ENCODE results near the gene LMF1. TPM values are rescaled to one million over a fixed set of nuclear protein-coding genes. Genes with fewer than 3 reads are reported as not detected.

Gene LMF1
- polyA plus RNA-seq, 2 donors: 8.2 to 17.2 TPM

DNA sequence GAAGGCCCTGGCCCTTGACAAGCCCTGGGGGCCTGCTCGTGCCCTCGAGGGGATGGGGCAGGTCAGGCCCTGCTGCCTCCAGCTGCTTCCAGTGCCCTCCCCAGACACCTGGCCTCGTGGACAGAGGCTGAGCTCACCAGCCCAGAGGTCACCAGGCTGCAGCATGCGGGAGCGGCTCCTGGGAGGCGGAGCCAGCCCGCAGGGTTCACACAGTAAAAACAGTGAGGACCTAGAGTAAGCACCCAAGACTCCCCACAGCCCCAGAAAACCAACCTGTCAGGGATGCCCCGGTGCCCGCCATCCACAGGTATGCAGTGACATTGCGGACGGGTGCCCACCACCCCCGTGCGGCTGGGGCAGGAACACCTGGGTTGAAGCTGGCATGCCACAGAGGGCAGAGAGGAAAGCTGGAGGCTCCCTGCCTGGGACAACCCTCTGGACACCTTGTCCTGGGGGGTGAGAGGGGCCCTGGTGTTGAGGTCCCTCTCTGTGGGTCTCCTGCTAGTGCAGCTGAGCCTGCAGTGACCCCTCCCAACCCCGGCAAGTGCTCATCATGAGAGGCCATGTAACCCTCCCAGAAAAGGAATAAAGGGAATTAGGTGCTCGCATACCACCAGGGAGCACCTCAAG lies 62.1 kb downstream of the LMF1 start:
- Histone ChIP-seq H3K36me3 (ENCODE audit: control insufficient read depth in 2 of 2, insufficient read depth in 2 of 2, low read length in 1 of 2) (peaks cover 0 to 33% of the 10 kb centered on the region in 2 donors), H3K27me3 (ENCODE audit: control insufficient read depth in 1 of 2, insufficient read depth in 2 of 2, low read length in 2 of 2) (no peaks in the 10 kb centered on the region), H3K27ac (ENCODE audit: low read depth in 2 of 2, low read length in 1 of 2) (no peak overlapping the region), H3K4me1 (ENCODE audit: control insufficient read depth in 2 of 2, insufficient read depth in 2 of 2, low read length in 1 of 2) (no peaks in the 10 kb centered on the region), H3K9me3 (ENCODE audit: control insufficient read depth in 2 of 2, insufficient read depth in 1 of 2, low read depth in 1 of 2, low read length in 1 of 2) (peaks cover 0 to 12% of the 10 kb centered on the region in 2 donors), H3K4me3 (ENCODE audit: low read depth in 1 of 2, low read length in 2 of 2) (no peak overlapping the region)
- 91 to 94% methylated on average over 15 of the region's 15 CpGs for WGBS, 2 donors

GRCh38 chr16:907842-908241 lies 62.9 kb downstream of the LMF1 start:
- Histone ChIP-seq H3K27ac (ENCODE audit: low read depth in 2 of 2, low read length in 1 of 2) (no peak overlapping the region), H3K4me1 (ENCODE audit: control insufficient read depth in 2 of 2, insufficient read depth in 2 of 2, low read length in 1 of 2) (no peaks in the 10 kb centered on the region), H3K27me3 (ENCODE audit: control insufficient read depth in 1 of 2, insufficient read depth in 2 of 2, low read length in 2 of 2) (no peaks in the 10 kb centered on the region), H3K9me3 (ENCODE audit: control insufficient read depth in 2 of 2, insufficient read depth in 1 of 2, low read depth in 1 of 2, low read length in 1 of 2) (peaks cover 0 to 12% of the 10 kb centered on the region in 2 donors), H3K36me3 (ENCODE audit: control insufficient read depth in 2 of 2, insufficient read depth in 2 of 2, low read length in 1 of 2) (peaks cover 0 to 29% of the 10 kb centered on the region in 2 donors), H3K4me3 (ENCODE audit: low read depth in 1 of 2, low read length in 2 of 2) (no peak overlapping the region)
- WGBS, 2 donors: 95 to 96% methylated on average over 7 of the region's 7 CpGs

DNA sequence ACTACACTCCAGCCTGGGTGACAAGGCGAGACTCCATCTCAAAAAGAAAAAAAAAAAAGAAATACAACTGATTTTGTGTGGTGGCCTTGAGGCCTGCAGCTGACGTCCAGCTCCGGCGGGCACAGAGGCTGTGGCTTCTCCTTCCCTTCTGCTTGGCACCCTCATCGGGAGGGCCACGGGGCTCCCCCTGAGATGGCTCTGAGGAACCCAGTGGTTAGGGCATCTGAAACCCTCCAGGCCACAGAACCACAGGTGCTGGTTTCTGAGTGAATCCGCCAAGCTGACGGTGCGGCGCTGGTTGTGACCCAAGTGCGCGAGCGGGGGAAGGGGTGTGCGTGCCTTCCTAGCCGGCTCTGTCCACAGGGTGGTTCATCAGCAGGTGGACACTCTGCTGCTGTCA lies 63.4 kb downstream of the LMF1 start:
- Histone ChIP-seq H3K27ac (ENCODE audit: low read depth in 2 of 2, low read length in 1 of 2) (no peak overlapping the region), H3K36me3 (ENCODE audit: control insufficient read depth in 2 of 2, insufficient read depth in 2 of 2, low read length in 1 of 2) (peaks cover 0 to 25% of the 10 kb centered on the region in 2 donors), H3K9me3 (ENCODE audit: control insufficient read depth in 2 of 2, insufficient read depth in 1 of 2, low read depth in 1 of 2, low read length in 1 of 2) (peaks cover 0 to 12% of the 10 kb centered on the region in 2 donors), H3K27me3 (ENCODE audit: control insufficient read depth in 1 of 2, insufficient read depth in 2 of 2, low read length in 2 of 2) (no peaks in the 10 kb centered on the region), H3K4me1 (ENCODE audit: control insufficient read depth in 2 of 2, insufficient read depth in 2 of 2, low read length in 1 of 2) (no peaks in the 10 kb centered on the region), H3K4me3 (ENCODE audit: low read depth in 1 of 2, low read length in 2 of 2) (no peak overlapping the region)
- 97% methylated on average over 15 of the region's 15 CpGs for WGBS, 2 donors

DNA sequence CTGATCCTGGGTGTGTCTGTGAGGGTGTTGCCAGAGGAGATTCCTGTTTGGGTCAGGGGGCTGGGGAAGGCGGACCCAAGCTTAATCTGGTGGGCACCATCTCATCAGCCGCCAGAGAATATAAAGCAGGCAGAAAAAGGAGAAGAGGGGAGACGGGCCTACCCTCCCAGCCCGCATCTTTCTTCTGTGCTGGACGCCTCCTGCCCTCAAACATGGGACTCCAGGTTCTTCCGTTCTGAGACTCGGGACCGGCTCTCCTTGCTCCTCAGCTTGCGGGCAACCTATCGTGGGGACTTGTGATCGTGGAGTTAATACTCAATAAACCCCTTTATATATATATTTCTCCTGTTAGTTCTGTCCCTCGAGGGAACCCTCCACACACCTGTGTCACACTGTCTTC lies 64.5 kb downstream of the LMF1 start:
- Histone ChIP-seq H3K4me3 (ENCODE audit: low read depth in 1 of 2, low read length in 2 of 2) (no peak overlapping the region), H3K27ac (ENCODE audit: low read depth in 2 of 2, low read length in 1 of 2) (no peak overlapping the region), H3K9me3 (ENCODE audit: control insufficient read depth in 2 of 2, insufficient read depth in 1 of 2, low read depth in 1 of 2, low read length in 1 of 2) (peaks cover 0 to 12% of the 10 kb centered on the region in 2 donors), H3K27me3 (ENCODE audit: control insufficient read depth in 1 of 2, insufficient read depth in 2 of 2, low read length in 2 of 2) (no peaks in the 10 kb centered on the region), H3K4me1 (ENCODE audit: control insufficient read depth in 2 of 2, insufficient read depth in 2 of 2, low read length in 1 of 2) (no peaks in the 10 kb centered on the region), H3K36me3 (ENCODE audit: control insufficient read depth in 2 of 2, insufficient read depth in 2 of 2, low read length in 1 of 2) (peaks cover 0 to 29% of the 10 kb centered on the region in 2 donors)
- WGBS, 2 donors: 97 to 99% methylated on average over 12 of the region's 12 CpGs

DNA sequence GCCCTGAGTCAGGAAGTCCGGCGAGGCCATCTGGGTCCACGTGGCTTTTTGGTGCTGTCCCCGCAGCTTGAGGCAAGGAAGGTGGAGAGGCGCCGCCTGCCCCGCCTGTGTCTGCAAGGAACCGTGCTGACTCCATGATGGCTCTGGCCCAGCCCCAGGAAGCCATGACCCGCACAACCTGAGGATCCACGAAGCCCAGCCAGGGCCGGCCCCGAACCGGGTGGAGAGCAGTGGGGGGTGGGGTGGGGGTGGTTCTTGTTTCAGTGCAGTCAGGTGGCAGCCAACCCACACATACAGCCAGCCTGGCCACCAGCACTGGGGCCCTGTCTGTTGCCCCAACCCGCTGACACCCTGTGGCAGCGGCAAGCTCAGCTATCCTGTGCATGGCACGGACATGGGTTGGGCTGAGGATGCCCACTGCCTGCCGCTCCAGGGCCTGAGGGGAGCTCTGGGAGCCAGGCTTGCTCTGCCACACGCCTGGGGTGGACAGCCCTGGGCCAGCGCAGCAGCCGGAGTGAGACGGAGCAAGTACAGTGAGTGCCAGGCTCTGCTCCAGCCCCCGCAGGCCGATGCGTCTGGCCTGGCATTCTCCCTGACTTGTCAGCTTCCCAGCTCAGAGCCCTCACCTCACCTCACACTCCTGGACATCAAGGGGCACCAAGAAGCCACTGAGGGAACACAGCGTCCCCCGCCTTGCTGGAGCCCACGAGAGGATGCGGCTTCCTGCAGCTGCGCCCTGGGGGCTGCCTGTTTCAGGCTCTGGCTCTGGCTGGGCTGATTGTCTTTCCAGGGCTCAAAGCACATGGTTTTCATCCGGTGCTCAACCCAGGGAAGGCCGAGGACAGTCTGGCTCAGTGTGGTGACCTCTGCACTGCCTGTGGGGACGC lies 68.8 kb downstream of the LMF1 start:
- peaks cover 0 to 3% of the 10 kb centered on the region in 2 donors for H3K36me3 ChIP-seq (ENCODE audit: control insufficient read depth in 2 of 2, insufficient read depth in 2 of 2, low read length in 1 of 2)
- no peaks in the 10 kb centered on the region for H3K4me1 ChIP-seq (ENCODE audit: control insufficient read depth in 2 of 2, insufficient read depth in 2 of 2, low read length in 1 of 2)
- H3K27ac ChIP-seq (ENCODE audit: low read depth in 2 of 2, low read length in 1 of 2): no peak overlapping the region
- WGBS, 2 donors: 84 to 86% methylated on average over 30 to 32 of the region's 32 CpGs
- no peaks in the 10 kb centered on the region for H3K27me3 ChIP-seq (ENCODE audit: control insufficient read depth in 1 of 2, insufficient read depth in 2 of 2, low read length in 2 of 2)
- no peaks in the 10 kb centered on the region for H3K9me3 ChIP-seq (ENCODE audit: control insufficient read depth in 2 of 2, insufficient read depth in 1 of 2, low read depth in 1 of 2, low read length in 1 of 2)
- H3K4me3 ChIP-seq (ENCODE audit: low read depth in 1 of 2, low read length in 2 of 2): no peak overlapping the region

DNA sequence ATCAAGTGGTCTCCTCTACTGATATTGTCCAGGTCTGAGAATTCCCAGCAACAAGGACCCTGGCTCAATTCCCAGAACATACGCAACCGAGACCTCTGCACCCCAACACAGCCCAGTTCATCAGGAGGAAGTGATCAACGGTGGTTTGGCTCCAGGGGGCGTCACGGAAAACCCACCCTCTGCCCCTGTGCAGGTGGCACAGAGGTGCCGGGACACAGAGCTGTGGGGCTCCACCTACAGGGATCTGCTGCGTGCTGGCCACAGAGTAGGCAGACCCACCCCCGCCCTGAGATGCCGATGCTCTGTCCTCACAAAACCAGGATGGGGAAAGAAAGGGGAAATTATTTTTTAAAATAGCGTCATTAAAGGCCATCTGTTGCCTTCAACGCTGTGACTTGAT lies 69.6 kb downstream of the LMF1 start:
- no peak overlapping the region for H3K4me3 ChIP-seq (ENCODE audit: low read depth in 1 of 2, low read length in 2 of 2)
- no peaks in the 10 kb centered on the region for H3K4me1 ChIP-seq (ENCODE audit: control insufficient read depth in 2 of 2, insufficient read depth in 2 of 2, low read length in 1 of 2)
- peaks cover 0 to 3% of the 10 kb centered on the region in 2 donors for H3K36me3 ChIP-seq (ENCODE audit: control insufficient read depth in 2 of 2, insufficient read depth in 2 of 2, low read length in 1 of 2)
- no peaks in the 10 kb centered on the region for H3K9me3 ChIP-seq (ENCODE audit: control insufficient read depth in 2 of 2, insufficient read depth in 1 of 2, low read depth in 1 of 2, low read length in 1 of 2)
- no peaks in the 10 kb centered on the region for H3K27me3 ChIP-seq (ENCODE audit: control insufficient read depth in 1 of 2, insufficient read depth in 2 of 2, low read length in 2 of 2)
- WGBS, 2 donors: 83 to 84% methylated on average over 11 of the region's 11 CpGs
- H3K27ac ChIP-seq (ENCODE audit: low read depth in 2 of 2, low read length in 1 of 2): no peak overlapping the region

DNA sequence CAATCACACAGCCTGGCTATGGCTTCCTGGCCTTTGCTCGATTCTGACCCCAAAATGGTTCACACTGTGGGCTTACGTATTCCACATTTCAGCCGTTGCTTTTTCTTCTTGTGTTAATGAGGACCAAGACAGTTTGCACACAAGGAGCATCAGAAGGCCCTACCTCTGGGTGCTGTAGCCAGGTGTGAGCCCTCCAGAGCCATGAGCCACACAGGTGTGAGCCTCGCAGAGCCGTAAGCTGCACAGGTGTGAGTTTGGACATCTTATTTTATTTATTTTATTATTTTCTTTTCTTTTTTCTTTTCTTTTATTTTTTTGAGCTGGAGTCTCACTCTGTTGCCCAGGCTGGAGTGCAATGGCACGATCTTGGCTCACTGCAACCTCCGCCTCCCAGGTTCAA lies 70.6 kb downstream of the LMF1 start:
- Histone ChIP-seq H3K9me3 (ENCODE audit: control insufficient read depth in 2 of 2, insufficient read depth in 1 of 2, low read depth in 1 of 2, low read length in 1 of 2) (no peaks in the 10 kb centered on the region), H3K27ac (ENCODE audit: low read depth in 2 of 2, low read length in 1 of 2) (no peak overlapping the region), H3K36me3 (ENCODE audit: control insufficient read depth in 2 of 2, insufficient read depth in 2 of 2, low read length in 1 of 2) (peaks cover 0 to 3% of the 10 kb centered on the region in 2 donors), H3K4me1 (ENCODE audit: control insufficient read depth in 2 of 2, insufficient read depth in 2 of 2, low read length in 1 of 2) (no peaks in the 10 kb centered on the region), H3K4me3 (ENCODE audit: low read depth in 1 of 2, low read length in 2 of 2) (no peak overlapping the region), H3K27me3 (ENCODE audit: control insufficient read depth in 1 of 2, insufficient read depth in 2 of 2, low read length in 2 of 2) (no peaks in the 10 kb centered on the region)
- WGBS, 2 donors: 94 to 95% methylated on average over 7 of the region's 7 CpGs

DNA sequence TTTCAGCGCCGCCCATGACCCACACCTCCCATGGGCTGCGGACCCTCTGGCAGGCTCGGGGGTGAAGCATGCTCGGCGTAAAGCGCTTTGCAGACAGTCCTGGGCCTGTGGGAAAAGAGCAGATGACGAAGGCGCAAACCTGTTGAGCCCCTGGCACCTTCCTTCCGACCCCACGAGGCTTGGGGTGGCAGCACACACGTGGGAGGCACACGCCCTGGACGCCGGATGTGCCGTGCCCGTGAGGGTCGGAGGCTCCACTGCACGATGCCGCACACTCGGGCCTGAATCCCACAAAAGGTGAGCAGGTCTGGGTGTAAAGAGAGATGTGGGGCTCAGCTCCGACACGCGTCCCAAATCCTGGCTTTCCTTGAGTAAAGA lies 71.1 kb downstream of the LMF1 start:
- Histone ChIP-seq H3K9me3 (ENCODE audit: control insufficient read depth in 2 of 2, insufficient read depth in 1 of 2, low read depth in 1 of 2, low read length in 1 of 2) (no peaks in the 10 kb centered on the region), H3K27me3 (ENCODE audit: control insufficient read depth in 1 of 2, insufficient read depth in 2 of 2, low read length in 2 of 2) (no peaks in the 10 kb centered on the region), H3K36me3 (ENCODE audit: control insufficient read depth in 2 of 2, insufficient read depth in 2 of 2, low read length in 1 of 2) (peaks cover 0 to 3% of the 10 kb centered on the region in 2 donors), H3K4me3 (ENCODE audit: low read depth in 1 of 2, low read length in 2 of 2) (no peak overlapping the region), H3K27ac (ENCODE audit: low read depth in 2 of 2, low read length in 1 of 2) (no peak overlapping the region), H3K4me1 (ENCODE audit: control insufficient read depth in 2 of 2, insufficient read depth in 2 of 2, low read length in 1 of 2) (no peaks in the 10 kb centered on the region)
- 92 to 95% methylated on average over 24 of the region's 24 CpGs for WGBS, 2 donors

GRCh38 chr16:898761-899682 lies 71.8 kb downstream of the LMF1 start:
- Histone ChIP-seq H3K36me3 (ENCODE audit: control insufficient read depth in 2 of 2, insufficient read depth in 2 of 2, low read length in 1 of 2) (peaks cover 0 to 3% of the 10 kb centered on the region in 2 donors), H3K27ac (ENCODE audit: low read depth in 2 of 2, low read length in 1 of 2) (no peak overlapping the region), H3K27me3 (ENCODE audit: control insufficient read depth in 1 of 2, insufficient read depth in 2 of 2, low read length in 2 of 2) (no peaks in the 10 kb centered on the region), H3K9me3 (ENCODE audit: control insufficient read depth in 2 of 2, insufficient read depth in 1 of 2, low read depth in 1 of 2, low read length in 1 of 2) (no peaks in the 10 kb centered on the region), H3K4me3 (ENCODE audit: low read depth in 1 of 2, low read length in 2 of 2) (no peak overlapping the region), H3K4me1 (ENCODE audit: control insufficient read depth in 2 of 2, insufficient read depth in 2 of 2, low read length in 1 of 2) (no peaks in the 10 kb centered on the region)
- 91% methylated on average over 39 of the region's 39 CpGs for WGBS, 2 donors
